Pancreas (tissue), 10 donors: ENCODE measurements around the gene ZNF597. TPM values are rescaled to one million over a fixed set of nuclear protein-coding genes. Genes with fewer than 3 reads are reported as not detected.

Experiments used
- ATAC-seq, 4 donors: fragments of 200-7000 bp; cut with Tn5 transposase; one replicate each; pipeline versions ENCODE4 v1.8.0 to v1.9.1; 2020; ENCODE audit warnings: mild to moderate bottlenecking in 4 of 4, moderate library complexity in 4 of 4
- DNase-seq, 6 donors: peaks; one replicate each; pipeline ENCODE4 v3.0.0-alpha.2; 2020
- FAIRE-seq: peaks from 2 replicates; lab custom pipeline; 2012; peaks lifted over from hg19 to GRCh38; lab: Jason Lieb, UNC
- H3K27ac ChIP-seq, 4 donors: fragments of 200-600 bp; sonication (generic); 1 replicate in 3 of 4; 2 replicates in 1 of 4; pipeline versions ENCODE4 v1.5.0 to v1.8.0; 2020
- H3K27me3 ChIP-seq, 4 donors: fragments of 200-600 bp; one replicate each; pipeline ENCODE4 v1.8.0; 2021
- H3K36me3 ChIP-seq, 3 donors: fragments of 200-600 bp; sonication (generic) in 1 of 3; one replicate each; pipeline versions ENCODE4 v1.5.0 to v1.8.0; 2020 to 2021
- H3K4me1 ChIP-seq, 3 donors: fragments of 200-600 bp; one replicate each; pipeline ENCODE4 v1.8.0; 2021
- H3K4me3 ChIP-seq, 4 donors: fragments of 200-600 bp; sonication (generic) in 2 of 4; one replicate each; pipeline versions ENCODE4 v1.5.0 to v1.8.0; 2020 to 2021
- H3K9me3 ChIP-seq, 4 donors: fragments of 200-600 bp; one replicate each; pipeline ENCODE4 v1.8.0; 2021
- WGBS, 2 donors: extraction: QIAGEN DNeasy Blood & Tissue Kit; methylation state at CpG; one replicate each; pipeline ENCODE4 v1.1.7; 2013; 5-methylcytosine and 5-hydroxymethylcytosine counted together
- intact Hi-C, 3 donors: fragments of 100-400 bp; cut with DNase I; formaldehyde crosslinking; loops; one replicate each; pipeline versions ENCODE4 v1.11.1 to v1.14.2; 2022
- polyA plus RNA-seq, 2 donors: library from polyadenylated mRNA; stranded (reverse); fragments of 200-250 nt; gene quantifications; one replicate each; pipeline ENCODE4 v1.2.3, GENCODE V29; 2013
- total RNA-seq, 6 donors: library from RNA; stranded (reverse); fragmentation: NEBNext Ultra II Directional in 4 of 6; extraction: Animal tissue kit (Norgen Biotek cat#: 25700) in 4 of 6; gene quantifications; one replicate each; pipeline versions ENCODE4 v1.2.1 to v1.2.4, GENCODE V29; 2021 to 2023
- TF ChIP-seq, protein P1 (sequence below), 4 donors: fragments of 200-600 bp; sonication (generic) in 3 of 4; IDR thresholded peaks; one replicate each; pipeline versions ENCODE4 v1.5.0 to v1.8.0; 2021; ENCODE audit warnings: antibody characterized with exemption in 4 of 4
- donor health status: healthy with polysubstance abuse.
- donor health status: DM: no; HTN: no; CAD: no; lungs with moderate emphysema.
- donor health status: DM: no; HTN: no; CAD: no.
- donor health status: control.
- donor health status: control.
- donor health status: Bipolar disorder and iron deficiency.
- donor health status: DM: yes; HTN: yes; CAD: no.
- donor health status: DM: no; HTN: no; CAD: no.
- donor health status: DM: no; HTN: no; CAD: no.
- donor health status: DM: yes; HTN: yes; CAD: no.

The ZNF597 gene
- total and polyA plus RNA-seq, 8 donors, result 0.53 to 1.6 (median 0.92) TPM

DNA sequence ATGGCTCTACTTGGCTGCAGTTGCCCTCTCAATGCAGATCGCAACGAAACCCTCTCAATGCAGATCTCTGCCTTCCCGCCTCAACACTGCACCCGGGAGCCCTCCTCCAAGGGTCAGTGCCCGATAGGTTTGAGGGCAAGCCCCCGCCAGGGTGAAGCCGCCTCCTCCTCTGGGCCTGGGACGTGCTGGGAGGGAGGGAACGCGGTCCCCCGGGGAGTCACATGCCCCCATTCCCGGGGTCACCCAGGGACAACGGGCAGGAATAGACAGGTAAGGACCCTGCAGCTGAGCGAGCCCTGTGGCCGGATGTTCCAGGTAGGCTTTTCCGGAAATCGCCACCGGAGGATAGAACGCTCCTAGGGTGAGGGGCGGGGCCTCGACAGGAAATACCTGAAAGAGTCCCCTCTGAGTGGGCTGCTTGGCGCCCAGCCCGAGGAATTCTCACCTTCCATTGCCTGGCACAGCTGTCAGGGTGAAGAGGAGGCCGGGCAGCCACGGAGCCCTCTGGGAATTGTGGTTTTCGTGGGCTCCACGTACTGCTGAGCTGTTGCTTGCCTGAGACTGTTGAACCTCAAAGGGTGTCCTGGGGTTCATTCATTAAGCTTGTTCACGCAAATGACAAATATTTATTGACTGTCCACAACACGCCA lies 29.4 kb downstream of the ZNF597 start:
- ATAC-seq, result peak in 1 of 4 donors; percentile 28
- 30 to 49% methylated on average over 28 to 29 of the region's 29 CpGs for WGBS, 2 donors
- Histone ChIP-seq H3K4me1 (no peaks in the 10 kb centered on the region), H3K36me3 (peaks cover 0 to 2% (median 0%) of the 10 kb centered on the region in 3 donors), H3K9me3 (peaks cover 0 to 3% (median 0%) of the 10 kb centered on the region in 4 donors), H3K27me3 (no peaks in the 10 kb centered on the region), H3K27ac (no peak overlapping the region), H3K4me3 (no peak overlapping the region)
- peak in 1 of 6 donors; percentile 55 for DNase-seq
- no peak for FAIRE-seq
- intact Hi-C loops, result no loop called here
- TF ChIP-seq, protein P1, sequence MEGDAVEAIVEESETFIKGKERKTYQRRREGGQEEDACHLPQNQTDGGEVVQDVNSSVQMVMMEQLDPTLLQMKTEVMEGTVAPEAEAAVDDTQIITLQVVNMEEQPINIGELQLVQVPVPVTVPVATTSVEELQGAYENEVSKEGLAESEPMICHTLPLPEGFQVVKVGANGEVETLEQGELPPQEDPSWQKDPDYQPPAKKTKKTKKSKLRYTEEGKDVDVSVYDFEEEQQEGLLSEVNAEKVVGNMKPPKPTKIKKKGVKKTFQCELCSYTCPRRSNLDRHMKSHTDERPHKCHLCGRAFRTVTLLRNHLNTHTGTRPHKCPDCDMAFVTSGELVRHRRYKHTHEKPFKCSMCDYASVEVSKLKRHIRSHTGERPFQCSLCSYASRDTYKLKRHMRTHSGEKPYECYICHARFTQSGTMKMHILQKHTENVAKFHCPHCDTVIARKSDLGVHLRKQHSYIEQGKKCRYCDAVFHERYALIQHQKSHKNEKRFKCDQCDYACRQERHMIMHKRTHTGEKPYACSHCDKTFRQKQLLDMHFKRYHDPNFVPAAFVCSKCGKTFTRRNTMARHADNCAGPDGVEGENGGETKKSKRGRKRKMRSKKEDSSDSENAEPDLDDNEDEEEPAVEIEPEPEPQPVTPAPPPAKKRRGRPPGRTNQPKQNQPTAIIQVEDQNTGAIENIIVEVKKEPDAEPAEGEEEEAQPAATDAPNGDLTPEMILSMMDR (IDR thresholded peaks at IDR 0.05), result no peak

DNA sequence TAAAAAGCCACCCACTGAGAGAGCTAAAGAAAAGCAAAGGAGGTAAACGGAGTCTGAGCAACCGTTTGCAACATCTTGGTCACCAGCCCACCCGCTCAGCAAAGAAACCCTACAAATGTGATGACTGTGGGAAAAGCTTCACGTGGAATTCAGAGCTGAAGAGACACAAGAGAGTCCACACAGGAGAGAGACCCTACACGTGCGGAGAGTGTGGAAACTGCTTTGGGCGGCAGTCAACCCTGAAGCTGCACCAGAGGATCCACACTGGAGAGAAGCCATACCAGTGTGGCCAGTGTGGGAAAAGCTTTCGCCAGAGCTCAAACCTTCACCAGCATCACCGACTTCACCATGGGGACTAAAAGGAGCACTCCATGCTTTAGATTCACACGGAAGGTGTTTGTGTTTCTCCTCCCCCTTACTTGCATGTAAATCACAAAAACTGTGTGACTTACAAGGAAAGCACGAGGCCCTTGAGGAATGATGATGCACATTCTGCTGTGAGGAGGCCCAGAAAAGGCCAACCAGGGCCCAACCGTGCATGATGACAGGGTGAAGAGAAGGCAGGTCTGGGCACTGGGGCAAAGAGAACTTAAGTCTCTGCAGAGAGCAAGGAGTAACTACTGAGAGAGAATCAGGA lies 34.6 kb downstream of the ZNF597 start:
- TF ChIP-seq, protein P1 (IDR thresholded peaks at IDR 0.05), result no peak

DNA sequence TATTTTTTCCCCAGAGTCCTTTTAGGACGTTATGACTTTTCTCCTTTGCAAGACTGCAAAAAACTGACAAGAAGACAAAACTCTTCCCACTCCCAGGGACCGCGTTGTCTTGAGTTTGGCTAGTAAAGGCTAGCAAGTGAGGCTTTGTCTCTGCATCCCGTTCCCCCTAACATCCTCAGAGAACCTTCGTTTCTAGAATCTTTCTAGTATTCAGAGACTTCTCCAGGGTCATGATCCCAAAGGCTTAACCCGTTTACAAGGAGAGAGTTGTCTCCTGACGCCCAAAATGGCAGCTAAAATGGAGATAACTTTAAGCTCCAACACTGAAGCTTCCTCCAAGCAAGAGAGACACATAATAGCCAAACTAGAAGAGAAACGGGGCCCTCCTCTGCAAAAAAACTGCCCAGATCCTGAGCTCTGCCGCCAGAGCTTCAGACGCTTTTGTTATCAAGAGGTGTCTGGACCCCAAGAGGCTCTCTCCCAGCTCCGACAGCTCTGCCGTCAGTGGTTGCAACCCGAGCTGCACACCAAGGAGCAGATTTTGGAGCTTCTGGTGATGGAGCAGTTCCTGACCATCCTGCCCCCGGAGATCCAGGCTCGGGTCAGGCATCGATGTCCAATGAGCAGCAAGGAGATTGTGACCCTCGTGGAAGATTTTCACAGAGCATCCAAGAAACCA lies 41.4 kb downstream of the ZNF597 start:
- no peak for FAIRE-seq
- no peak for DNase-seq
- intact Hi-C loops, result no loop called here
- H3K4me3 ChIP-seq, result peak overlapping the region; percentile 50 to 90 (median 80)
- H3K27me3 ChIP-seq, result no peaks in the 10 kb centered on the region
- H3K36me3 ChIP-seq, result peaks cover 0 to 23% (median 7%) of the 10 kb centered on the region in 3 donors
- peak overlapping the region; percentile 53 to 59 (median 57) for H3K27ac ChIP-seq
- peaks cover 0 to 2% (median 0%) of the 10 kb centered on the region in 4 donors for H3K9me3 ChIP-seq
- WGBS, 2 donors, result 32 to 37% methylated on average over 17 of the region's 17 CpGs
- TF ChIP-seq, protein P1 (IDR thresholded peaks at IDR 0.05), result no peak
- ATAC-seq, result no peak
- peaks cover 0 to 14% (median 0%) of the 10 kb centered on the region in 3 donors for H3K4me1 ChIP-seq

More for the DNA sequence above, 34.6 kb downstream of the ZNF597 start:
- ATAC-seq (no peak), DNase-seq (no peak), FAIRE-seq (no peak)
- peaks cover 6 to 31% (median 10%) of the 10 kb centered on the region in 3 donors for H3K36me3 ChIP-seq
- no peaks in the 10 kb centered on the region for H3K27me3 ChIP-seq
- H3K4me3 ChIP-seq, result no peak overlapping the region
- 95 to 98% methylated on average over 12 of the region's 12 CpGs for WGBS, 2 donors
- no peak overlapping the region for H3K27ac ChIP-seq
- H3K4me1 ChIP-seq, result no peaks in the 10 kb centered on the region
- intact Hi-C loops, result no loop called here
- peaks cover 0 to 11% (median 3%) of the 10 kb centered on the region in 4 donors for H3K9me3 ChIP-seq

DNA sequence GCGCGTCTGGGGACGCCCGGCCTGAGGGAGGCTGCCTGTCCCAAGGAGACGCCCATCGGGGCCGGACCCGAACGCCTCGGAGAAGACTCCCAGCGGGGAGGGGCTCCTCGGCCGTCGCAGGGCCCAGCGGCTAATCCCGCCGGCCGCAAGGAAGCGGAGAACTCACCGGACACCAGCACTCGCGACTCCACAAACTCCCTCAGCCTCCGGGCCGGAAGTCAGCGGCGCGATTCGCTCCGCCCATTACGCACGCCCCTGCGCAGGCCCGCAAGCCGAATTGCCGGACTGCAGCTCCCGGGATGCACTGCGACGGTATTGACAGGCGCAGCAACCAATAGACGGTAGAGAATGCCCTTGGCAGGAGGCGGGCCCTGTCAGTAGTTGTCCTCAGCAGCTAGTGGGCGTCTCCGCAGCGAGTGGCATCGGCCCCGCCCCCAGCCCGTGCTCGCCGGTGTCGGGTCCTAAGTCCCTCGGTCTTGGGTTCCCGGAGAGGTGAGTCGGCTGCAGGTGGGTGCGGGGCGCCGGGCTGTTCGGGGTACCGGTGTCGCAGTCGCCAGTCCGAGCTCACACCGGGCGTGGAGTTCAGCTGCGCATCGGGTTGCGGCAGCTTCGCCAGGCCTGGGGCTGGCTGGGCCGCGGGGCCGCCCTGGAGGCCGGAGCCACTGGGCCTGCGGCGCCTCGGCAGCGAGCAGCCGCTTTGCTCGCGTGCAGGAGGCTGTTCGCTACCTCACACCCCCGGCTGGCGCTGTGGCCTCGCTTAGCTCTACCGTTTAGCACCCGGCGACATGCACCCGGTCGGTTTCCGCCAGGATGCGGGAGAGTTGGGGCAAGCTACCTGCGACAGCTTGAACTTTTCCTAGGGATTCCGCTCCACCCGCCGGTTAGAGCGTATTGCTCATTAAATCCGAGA lies 42.3 kb downstream of the ZNF597 start, which contains the start of the genes ZNF174 and ZSCAN32:
ZNF174 (plus strand) TSS at position 437 of the 910 bp plus-strand sequence. CDS start 790 bp downstream, outside the sequence.
ZSCAN32 (minus strand) TSS at position 226 of the 910 bp plus-strand sequence. CDS start 3,447 bp downstream, outside the sequence.
- H3K36me3 ChIP-seq, result peaks cover 0 to 21% (median 7%) of the 10 kb centered on the region in 3 donors
- H3K4me3 ChIP-seq, result peak within 1 kb of the TSS; percentile 75 to 96 (median 88)
- TF ChIP-seq, protein P1 (IDR thresholded peaks at IDR 0.05), result no peak
- FAIRE-seq (peak; percentile 34), ATAC-seq (peak; percentile 99 to 100 (median 99)), DNase-seq (peak; percentile 96 to 100 (median 99))
- 0% methylated on average over 87 to 95 of the region's 95 CpGs for WGBS, 2 donors
- peaks cover 0 to 14% (median 0%) of the 10 kb centered on the region in 3 donors for H3K4me1 ChIP-seq
- peaks cover 0 to 1% (median 0%) of the 10 kb centered on the region in 4 donors for H3K9me3 ChIP-seq
- intact Hi-C loops, result no loop called here
- no peaks in the 10 kb centered on the region for H3K27me3 ChIP-seq
- H3K27ac ChIP-seq, result peak within 1 kb of the TSS; percentile 53 to 63 (median 60)
